GM12801 (cell line): ENCODE results near the gene VRK3.
"Not testable (repeated sequence)": the region's sequence is repeated elsewhere in the genome, so short reads cannot be mapped to it uniquely, and the experiment has no call there.

Experiments
- CTCF ChIP-seq: IDR thresholded peaks from one replicate; pipeline ENCODE4 v1.5.1; 2011; ENCODE audit warnings: control low read depth; ENCODE audit not compliant: insufficient read length; ENCODE audit errors: extremely low read depth

The VRK3 gene

DNA sequence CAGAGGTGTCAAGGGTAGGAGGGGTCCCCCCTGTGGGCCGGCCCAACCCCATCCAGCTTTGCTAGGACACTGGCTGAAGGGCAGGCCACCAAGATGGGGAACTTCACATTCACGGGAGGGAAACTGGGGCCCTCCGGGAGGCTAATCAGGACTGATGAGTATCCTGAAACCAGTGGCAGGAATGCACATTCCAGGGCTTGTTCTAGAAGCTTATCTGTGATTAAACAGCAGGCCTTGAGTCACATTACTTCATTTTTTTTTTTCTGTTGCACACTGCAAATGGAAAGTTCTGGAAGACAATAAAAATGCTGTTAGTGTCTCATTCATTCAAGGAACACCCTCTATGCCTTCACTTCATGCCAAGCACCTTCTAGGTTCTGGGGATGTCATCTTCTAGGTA is 48.7 kb downstream of the VRK3 start:
- no peak for TF ChIP-seq CTCF

- no peak for TF ChIP-seq CTCF
Observed at GRCh38 chr19:49975051-49975450, 50.1 kb downstream of the VRK3 start.

DNA sequence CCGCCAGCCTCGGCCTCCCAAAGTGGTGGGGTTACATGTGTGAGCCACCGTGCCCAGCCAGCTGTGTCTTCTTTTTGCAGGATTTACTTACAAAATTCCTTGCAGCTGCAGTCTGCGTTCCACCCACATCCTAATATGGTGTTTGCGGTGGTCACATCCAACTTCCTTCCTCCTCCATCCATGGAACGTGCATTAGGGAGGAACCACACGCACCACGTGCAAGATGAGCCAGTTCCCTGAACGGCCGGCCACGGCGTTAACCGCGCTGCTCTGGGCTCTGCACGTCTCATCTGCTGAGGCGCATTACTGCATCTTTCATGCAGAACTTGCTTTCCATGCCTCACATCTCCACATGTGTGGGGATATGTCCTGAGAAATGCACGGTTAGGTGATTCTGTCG is 51.2 kb downstream of the VRK3 start:
- TF ChIP-seq CTCF: no peak

- no peak for TF ChIP-seq CTCF
Observed at GRCh38 chr19:49972841-49973240, 52.3 kb downstream of the VRK3 start.

DNA sequence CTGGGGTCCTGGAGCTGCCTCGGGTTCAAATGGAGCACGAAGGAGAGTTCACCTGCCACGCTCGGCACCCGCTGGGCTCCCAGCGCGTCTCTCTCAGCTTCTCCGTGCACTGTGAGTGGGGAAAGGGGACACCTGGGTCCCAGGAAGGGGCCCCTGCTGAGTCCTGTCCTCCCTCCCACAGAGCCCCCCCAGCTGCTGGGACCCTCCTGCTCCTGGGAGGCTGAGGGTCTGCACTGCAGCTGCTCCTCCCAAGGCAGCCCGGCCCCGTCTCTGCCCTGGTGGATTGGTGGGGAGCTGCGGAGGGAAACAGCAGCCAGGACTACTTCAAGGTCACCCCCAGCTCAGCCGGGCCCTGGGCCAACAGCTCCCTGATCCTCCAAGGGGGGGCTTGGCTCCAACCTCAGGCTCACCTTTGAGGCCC is 53.2 kb downstream of the VRK3 start:
- TF ChIP-seq CTCF: no peak

DNA sequence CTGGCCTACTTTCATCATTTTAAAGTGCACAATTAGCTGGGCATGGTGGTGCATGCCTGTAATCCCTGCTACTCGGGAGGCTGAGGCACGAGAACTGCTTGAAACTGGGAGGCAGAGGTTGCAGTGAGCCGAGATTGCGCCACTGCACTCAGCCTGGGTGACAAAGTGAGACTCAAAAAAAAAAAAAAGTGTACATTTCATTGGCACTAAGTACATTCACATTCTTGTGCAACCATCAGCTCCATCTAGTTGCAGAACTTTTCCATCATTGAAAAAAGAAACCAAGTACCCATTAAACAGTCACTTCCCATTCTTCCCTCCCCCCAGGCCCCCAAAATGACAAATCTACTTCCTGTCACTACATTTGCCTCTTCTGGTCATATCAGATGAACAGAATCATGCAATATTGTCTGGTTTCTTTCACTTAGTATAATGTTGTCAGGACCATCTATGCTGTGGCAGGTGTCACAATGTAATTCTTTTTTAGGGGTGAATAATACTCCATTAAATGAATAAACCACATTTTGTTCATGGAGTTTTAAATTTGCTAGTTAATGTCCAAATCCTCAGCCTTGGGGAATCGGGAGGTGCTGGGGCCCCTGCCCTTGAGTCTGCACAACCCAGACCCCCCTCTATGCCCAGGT is 56.8 kb downstream of the VRK3 start:
- TF ChIP-seq CTCF: no peak

GRCh38 chr19:49960980-49961379 is 64.2 kb downstream of the VRK3 start, which contains the start of gene SIGLEC11:
Gene SIGLEC11, minus strand, starts transcription at chr19:49961172. Its CDS starts 91 bp downstream, at chr19:49961081.
- not testable (repeated sequence) for TF ChIP-seq CTCF
